HG03439 (cell line): ENCODE measurements around the gene KPNA5.

ENCODE experiments used
- ATAC-seq: cut with Tn5 transposase; IDR thresholded peaks from one replicate; pipeline ENCODE4 v1.9.1; 2021; ENCODE audit warnings: mild to moderate bottlenecking, moderate library complexity; ENCODE audit not compliant: unreplicated experiment

Gene KPNA5

DNA sequence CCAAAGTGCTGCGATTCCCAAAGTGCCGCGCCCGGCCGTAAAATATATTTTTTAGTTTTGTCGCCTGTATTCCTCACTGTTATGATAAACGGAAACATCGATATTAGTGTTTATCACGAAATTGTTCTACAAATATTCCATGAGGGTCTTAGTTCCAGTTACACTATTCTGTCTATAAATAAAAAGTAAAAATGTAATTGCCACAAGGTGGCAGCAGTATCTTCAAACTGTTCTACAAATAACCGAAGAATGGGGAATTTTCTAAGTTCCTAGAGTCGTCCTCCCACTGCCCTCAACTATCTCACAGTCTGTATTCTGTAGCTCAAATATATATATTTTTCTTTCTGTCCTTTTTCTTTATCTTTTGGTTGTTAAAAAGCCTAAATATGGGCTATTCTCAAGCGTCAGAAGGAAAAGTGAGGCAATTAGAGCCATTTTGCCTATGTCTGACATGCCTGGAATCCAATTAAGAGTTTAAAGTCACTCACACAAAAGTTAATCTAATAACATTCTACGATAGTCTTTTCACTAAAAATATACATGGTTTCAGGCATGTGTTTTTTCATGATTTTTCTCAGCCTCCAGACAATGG, 98.7 kb downstream of the KPNA5 start:
- no peak for ATAC-seq

DNA sequence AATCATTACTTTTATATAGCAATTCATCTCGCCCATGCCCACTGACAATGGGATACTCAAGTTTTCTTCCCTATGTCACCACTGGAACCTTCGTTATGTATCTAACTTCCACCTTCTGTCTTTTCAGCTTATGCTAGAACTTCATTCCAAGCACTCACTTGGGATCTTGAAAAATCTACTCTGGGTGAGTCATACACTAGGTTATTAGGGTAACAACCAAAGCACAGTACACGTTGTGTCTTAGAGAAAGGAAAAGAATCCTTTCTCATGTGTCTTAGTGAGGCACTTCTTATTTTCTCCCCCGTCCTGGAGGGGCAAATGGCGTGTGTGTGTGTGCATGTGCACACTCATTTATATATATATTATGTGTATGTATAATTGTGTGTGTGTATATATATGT, 102.8 kb downstream of the KPNA5 start:
- no peak for ATAC-seq
